Measurements from ENCODE around the gene DOK5. TPM values are rescaled to one million over a fixed set of nuclear protein-coding genes. Genes with fewer than 3 reads are reported as not detected.
A peak's percentile ranks its signal among the peaks of the same experiment; 100 is the strongest.

Gene DOK5
- total RNA-seq, 1 donor from 2014 or later: 0.74 TPM

DNA sequence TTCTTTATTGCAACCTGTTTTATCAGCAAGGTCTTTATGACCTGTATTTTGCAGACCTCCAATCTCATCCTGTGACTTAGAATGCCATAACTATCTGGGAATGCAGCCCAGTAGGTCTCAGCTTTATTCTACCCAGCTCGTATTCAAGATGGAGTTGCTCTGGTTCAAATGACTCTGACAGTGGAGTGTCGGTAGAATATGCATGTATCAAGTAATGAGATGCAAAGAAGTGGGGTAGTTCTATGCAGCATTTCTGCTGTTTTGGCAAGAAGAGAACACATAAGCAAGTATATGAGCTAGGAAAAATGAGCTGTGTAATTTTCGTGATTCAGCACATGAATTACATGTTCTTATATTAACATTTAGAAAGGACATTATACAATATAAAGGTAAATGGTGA is 185.9 kb downstream of the DOK5 start:
- Histone ChIP-seq H3K36me3 (no peaks in the 10 kb centered on the region), H3K27me3 (ENCODE audit: low read depth) (peaks cover 5% of the 10 kb centered on the region), H3K4me1 (no peaks in the 10 kb centered on the region), H3K27ac (no peak overlapping the region), H3K9me3 (no peaks in the 10 kb centered on the region), H3K4me3 (no peak overlapping the region)
- TF ChIP-seq, protein P1, sequence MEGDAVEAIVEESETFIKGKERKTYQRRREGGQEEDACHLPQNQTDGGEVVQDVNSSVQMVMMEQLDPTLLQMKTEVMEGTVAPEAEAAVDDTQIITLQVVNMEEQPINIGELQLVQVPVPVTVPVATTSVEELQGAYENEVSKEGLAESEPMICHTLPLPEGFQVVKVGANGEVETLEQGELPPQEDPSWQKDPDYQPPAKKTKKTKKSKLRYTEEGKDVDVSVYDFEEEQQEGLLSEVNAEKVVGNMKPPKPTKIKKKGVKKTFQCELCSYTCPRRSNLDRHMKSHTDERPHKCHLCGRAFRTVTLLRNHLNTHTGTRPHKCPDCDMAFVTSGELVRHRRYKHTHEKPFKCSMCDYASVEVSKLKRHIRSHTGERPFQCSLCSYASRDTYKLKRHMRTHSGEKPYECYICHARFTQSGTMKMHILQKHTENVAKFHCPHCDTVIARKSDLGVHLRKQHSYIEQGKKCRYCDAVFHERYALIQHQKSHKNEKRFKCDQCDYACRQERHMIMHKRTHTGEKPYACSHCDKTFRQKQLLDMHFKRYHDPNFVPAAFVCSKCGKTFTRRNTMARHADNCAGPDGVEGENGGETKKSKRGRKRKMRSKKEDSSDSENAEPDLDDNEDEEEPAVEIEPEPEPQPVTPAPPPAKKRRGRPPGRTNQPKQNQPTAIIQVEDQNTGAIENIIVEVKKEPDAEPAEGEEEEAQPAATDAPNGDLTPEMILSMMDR (IDR thresholded peaks at IDR 0.05): no peak
- no peak for DNase-seq
- intact Hi-C loops (cut with DNase I): no loop called here
- ATAC-seq: no peak

DNA sequence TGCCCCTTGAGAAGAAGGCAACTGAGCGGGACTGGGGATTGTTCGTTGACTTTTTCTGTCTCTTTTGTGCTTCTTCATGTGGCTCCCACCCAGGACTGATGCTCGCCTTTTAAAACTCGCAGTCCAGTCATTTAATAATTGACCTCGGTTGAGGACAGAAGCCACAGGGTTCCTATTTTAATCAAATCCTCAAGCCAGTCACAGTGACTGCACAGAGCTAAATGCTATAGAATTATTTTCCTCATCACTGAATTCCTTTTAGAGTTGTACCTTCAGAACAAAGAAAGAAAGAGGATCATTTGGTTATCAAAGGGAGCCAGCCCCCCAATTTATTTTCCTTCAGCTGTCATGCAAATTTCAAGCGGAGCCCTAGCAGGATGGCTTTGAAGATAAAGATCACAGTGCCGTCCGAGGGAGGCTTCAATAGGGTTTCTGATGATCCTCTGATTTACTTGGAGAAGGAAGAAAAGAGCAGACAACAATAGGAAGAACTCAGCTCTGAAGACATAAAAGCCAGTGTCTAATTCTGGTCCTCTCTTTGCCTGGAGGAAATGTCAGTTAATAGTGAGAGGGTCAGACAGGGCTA is 186.6 kb downstream of the DOK5 start:
- Histone ChIP-seq H3K27ac (no peak overlapping the region), H3K9me3 (no peaks in the 10 kb centered on the region), H3K36me3 (no peaks in the 10 kb centered on the region), H3K4me1 (no peaks in the 10 kb centered on the region), H3K27me3 (ENCODE audit: low read depth) (peaks cover 5% of the 10 kb centered on the region), H3K4me3 (no peak overlapping the region)
- DNase-seq (no peak), ATAC-seq (no peak)
- TF ChIP-seq, protein P1 (IDR thresholded peaks at IDR 0.05): no peak
- intact Hi-C loops (cut with DNase I): no loop called here

DNA sequence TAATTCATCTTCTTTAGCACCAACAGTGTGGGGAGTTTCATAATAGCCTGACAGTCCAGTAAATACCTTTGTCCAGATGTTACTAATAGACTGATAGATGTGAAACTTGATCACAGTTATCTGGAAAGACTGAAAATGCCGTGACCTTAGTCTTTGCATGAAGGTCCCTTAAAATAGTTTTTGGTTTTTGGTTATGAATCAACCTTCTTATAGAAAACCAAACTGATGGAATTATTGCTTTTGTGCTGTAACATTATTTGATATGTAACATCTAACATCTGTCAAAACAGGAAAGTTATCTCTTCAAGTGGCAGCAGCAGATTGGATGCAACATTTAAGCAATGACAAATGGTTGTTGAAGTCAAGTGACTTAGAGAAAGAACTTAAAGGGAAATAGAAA is 190.4 kb downstream of the DOK5 start:
- Histone ChIP-seq H3K27me3 (ENCODE audit: low read depth) (peaks cover 11% of the 10 kb centered on the region), H3K4me3 (no peak overlapping the region), H3K36me3 (no peaks in the 10 kb centered on the region), H3K9me3 (no peaks in the 10 kb centered on the region), H3K4me1 (peaks cover 8% of the 10 kb centered on the region), H3K27ac (no peak overlapping the region)
- ATAC-seq (no peak), DNase-seq (no peak)
- intact Hi-C loops (cut with DNase I): no loop called here
- TF ChIP-seq, protein P1 (IDR thresholded peaks at IDR 0.05): no peak

DNA sequence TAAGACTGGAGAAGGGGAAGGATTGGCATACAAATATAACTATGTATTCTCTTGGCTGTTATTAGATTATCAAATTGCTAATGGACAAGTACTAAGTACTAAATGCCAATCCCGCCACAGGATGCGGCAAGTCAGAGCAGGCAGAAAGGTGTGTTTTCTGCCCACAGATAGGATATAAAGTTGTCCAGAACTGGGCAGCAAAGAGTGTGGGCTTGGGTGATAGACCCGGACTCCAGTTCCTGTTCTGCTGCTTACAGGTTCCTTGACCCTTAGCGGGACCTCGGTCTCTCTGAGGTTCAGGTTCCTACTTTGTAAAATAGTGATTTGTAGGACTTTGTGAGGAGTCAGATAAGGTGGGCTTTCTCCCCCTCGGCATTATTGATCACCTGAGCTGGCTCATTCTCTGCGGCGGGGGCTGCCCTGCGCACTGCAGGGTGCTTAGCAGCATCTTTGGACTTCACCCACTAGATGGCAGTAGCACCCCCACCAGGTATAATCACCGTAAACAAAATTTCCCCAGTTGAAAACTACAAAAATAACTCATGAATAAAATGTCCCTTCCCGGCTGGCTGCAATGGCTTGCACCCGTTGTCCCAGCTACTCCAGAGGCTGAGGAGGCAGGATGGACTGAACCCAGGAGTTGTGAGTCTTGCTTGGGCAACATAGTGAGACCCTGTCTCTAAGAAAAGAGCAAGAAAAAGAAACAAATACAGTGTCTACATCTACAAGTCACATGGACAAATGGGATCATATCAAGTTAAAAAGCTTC is 193.1 kb downstream of the DOK5 start:
- Histone ChIP-seq H3K4me1 (peaks cover 8% of the 10 kb centered on the region), H3K9me3 (no peaks in the 10 kb centered on the region), H3K4me3 (no peak overlapping the region), H3K27ac (no peak overlapping the region), H3K27me3 (ENCODE audit: low read depth) (peaks cover 6% of the 10 kb centered on the region), H3K36me3 (no peaks in the 10 kb centered on the region)
- ATAC-seq: peak; percentile 52 to 71
- intact Hi-C loops (cut with DNase I): no loop called here
- TF ChIP-seq, protein P1 (IDR thresholded peaks at IDR 0.05): peak; percentile 64
- DNase-seq: no peak

DNA sequence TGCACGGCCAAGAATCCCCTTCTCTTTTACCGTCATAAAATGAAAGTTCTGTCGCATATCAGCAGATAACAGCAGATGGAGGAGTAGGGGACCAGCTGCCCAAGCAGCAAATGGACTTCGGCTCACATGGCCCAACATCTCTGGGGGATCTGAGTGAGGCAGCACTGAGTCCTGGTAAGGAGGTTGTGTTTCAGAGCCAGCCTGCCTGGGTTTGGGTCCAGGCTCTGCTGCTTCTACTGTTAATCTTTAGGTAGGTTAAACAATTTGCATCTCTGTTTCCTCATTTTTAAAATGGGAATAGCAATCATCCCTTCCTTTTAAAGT is 193.6 kb downstream of the DOK5 start:
- Histone ChIP-seq H3K27ac (no peak overlapping the region), H3K4me1 (peaks cover 8% of the 10 kb centered on the region), H3K27me3 (ENCODE audit: low read depth) (peaks cover 6% of the 10 kb centered on the region), H3K36me3 (no peaks in the 10 kb centered on the region), H3K4me3 (no peak overlapping the region), H3K9me3 (no peaks in the 10 kb centered on the region)
- intact Hi-C loops (cut with DNase I): no loop called here
- DNase-seq (no peak), ATAC-seq (no peak)
- TF ChIP-seq, protein P1 (IDR thresholded peaks at IDR 0.05): no peak

Data from lower lobe of right lung (tissue), 2 donors.